Liver (tissue), 3 donors: Measurements from ENCODE around the gene ANAPC16.

ENCODE experiments used
- ATF3 ChIP-seq: IDR thresholded peaks from 2 replicates; pipeline ENCODE4 v1.6.1; 2016; ENCODE audit warnings: antibody characterized with exemption
- CTCF ChIP-seq: fragments of 150-350 bp; IDR thresholded peaks from 2 replicates; pipeline ENCODE4 v1.5.1; 2017; ENCODE audit warnings: improper control_type of control experiment, low read depth, low read length; ENCODE audit not compliant: missing input control
- FOXA1 ChIP-seq: IDR thresholded peaks from 2 replicates; pipeline ENCODE4 v1.6.1; 2016; ENCODE audit warnings: antibody characterized with exemption
- GABPA ChIP-seq, 2 donors: IDR thresholded peaks in 1 of 2; conservative IDR thresholded peaks in 1 of 2; 2 replicates each; pipeline ENCODE4 v1.6.1; 2016; ENCODE audit warnings: antibody characterized with exemption in 2 of 2, mild to moderate bottlenecking in 1 of 2, moderate library complexity in 1 of 2
- HNF4A ChIP-seq, 2 donors: conservative IDR thresholded peaks; 2 replicates each; pipeline ENCODE4 v1.6.1; 2016; ENCODE audit warnings: antibody characterized with exemption in 2 of 2, mild to moderate bottlenecking in 2 of 2
- JUND ChIP-seq, 2 donors: IDR thresholded peaks; 2 replicates each; pipeline ENCODE4 v1.6.1; 2016; ENCODE audit warnings: antibody characterized with exemption in 2 of 2
- MAX ChIP-seq: IDR thresholded peaks from 2 replicates; pipeline ENCODE4 v1.6.1; 2016; ENCODE audit warnings: antibody characterized with exemption
- RAD21 ChIP-seq, 2 donors: IDR thresholded peaks; 2 replicates each; pipeline ENCODE4 v1.6.1; 2016; ENCODE audit warnings: antibody characterized with exemption in 2 of 2, mild to moderate bottlenecking in 2 of 2
- REST ChIP-seq: IDR thresholded peaks from 2 replicates; pipeline ENCODE4 v1.6.1; 2016; ENCODE audit warnings: antibody characterized with exemption, mild to moderate bottlenecking
- RXRA ChIP-seq, 2 donors: IDR thresholded peaks; 2 replicates each; pipeline ENCODE4 v1.6.1; 2017 to 2018; ENCODE audit warnings: antibody characterized with exemption in 2 of 2, mild to moderate bottlenecking in 1 of 2
- SP1 ChIP-seq: IDR thresholded peaks from 2 replicates; pipeline ENCODE4 v1.6.1; 2018; ENCODE audit warnings: antibody characterized with exemption, mild to moderate bottlenecking
- TAF1 ChIP-seq: conservative IDR thresholded peaks from 2 replicates; pipeline ENCODE4 v1.6.1; 2016; ENCODE audit warnings: antibody characterized with exemption, mild to moderate bottlenecking
- ZBTB33 ChIP-seq: IDR thresholded peaks from 2 replicates; pipeline ENCODE4 v1.6.1; 2016; ENCODE audit warnings: antibody characterized with exemption
- donor health status: healthy.
- donor health status: healthy.

GRCh38 chr10:72265990-72266865 lies 50.4 kb downstream of the ANAPC16 start:
- TF ChIP-seq TAF1 (no peak), CTCF (no peak), REST (no peak), JUND (IDR thresholded peaks at IDR 0.05) (no peak), RXRA (IDR thresholded peaks at IDR 0.05) (no peak), ATF3 (no peak), GABPA (IDR thresholded peaks at IDR 0.05 in 1 of 2, conservative IDR thresholded peaks at IDR 0.05 in 1 of 2) (no peak), RAD21 (IDR thresholded peaks at IDR 0.05) (no peak), MAX (no peak), SP1 (no peak), ZBTB33 (no peak), FOXA1 (no peak), HNF4A (conservative IDR thresholded peaks at IDR 0.05) (no peak)
